ENCODE data around the gene FRYL. TPM values are rescaled to one million over a fixed set of nuclear protein-coding genes. Genes with fewer than 3 reads are reported as not detected.

The FRYL gene
- polyA plus RNA-seq, 1 donor from 2014 or later = 64.0 TPM

DNA sequence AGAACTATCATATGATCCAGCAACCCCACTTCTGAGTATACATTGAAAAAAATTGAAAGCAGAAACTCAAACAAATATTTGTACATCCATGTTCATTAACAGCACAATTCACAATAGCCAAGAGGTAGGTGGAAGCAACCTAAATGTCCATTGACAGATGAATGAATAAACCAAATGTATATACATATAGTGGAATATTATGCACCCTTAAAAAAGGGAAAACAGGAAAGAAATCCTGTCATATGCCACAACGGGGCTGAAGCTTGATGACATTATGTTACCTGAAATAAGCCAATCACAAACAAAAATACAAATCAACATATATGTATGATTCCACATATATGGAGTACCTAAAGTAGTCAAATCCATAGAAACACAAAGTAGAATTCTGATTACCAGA, 222.1 kb downstream of the FRYL start:
- no peaks in the 10 kb centered on the region for H4K20me1 ChIP-seq (ENCODE audit: insufficient read depth)
- H3K9ac ChIP-seq (ENCODE audit: low read length) = no peak overlapping the region
- H3K36me3 ChIP-seq (ENCODE audit: insufficient read depth, low read length) = peaks cover 15% of the 10 kb centered on the region
- H3K4me2 ChIP-seq (ENCODE audit: low read length) = no peak overlapping the region
- no peaks in the 10 kb centered on the region for H3K9me3 ChIP-seq (ENCODE audit: low read length)
- H3K27me3 ChIP-seq (ENCODE audit: insufficient read depth, low read depth, low read length) = no peaks in the 10 kb centered on the region
- H3K27ac ChIP-seq (ENCODE audit: low read length) = no peak overlapping the region
- no peaks in the 10 kb centered on the region for H3F3A ChIP-seq (ENCODE audit: insufficient read depth, low read length, poor library complexity, severe bottlenecking)
- H3K9me2 ChIP-seq (ENCODE audit: insufficient read depth, low read length) = no peaks in the 10 kb centered on the region
- TF ChIP-seq REST (IDR thresholded peaks at IDR 0.05; ENCODE audit: borderline replicate concordance) = no peak
- no peak for TF ChIP-seq TAF1 (IDR thresholded peaks at IDR 0.05; ENCODE audit: low read depth)
- no peak for TF ChIP-seq CTCF (IDR thresholded peaks at IDR 0.05; ENCODE audit: poor library complexity, severe bottlenecking)
- TF ChIP-seq MXI1 (conservative IDR thresholded peaks at IDR 0.05; ENCODE audit: poor library complexity, severe bottlenecking) = no peak
- TF ChIP-seq EP300 (conservative IDR thresholded peaks at IDR 0.05; ENCODE audit: poor library complexity, severe bottlenecking) = no peak
- no peak for TF ChIP-seq EZH2 (IDR thresholded peaks at IDR 0.05; ENCODE audit: borderline replicate concordance, insufficient read depth, low read length, poor library complexity, severe bottlenecking)
- no peak for TF ChIP-seq SMC3 (conservative IDR thresholded peaks at IDR 0.05; ENCODE audit: poor library complexity)
- TF ChIP-seq RAD21 (conservative IDR thresholded peaks at IDR 0.05) = no peak
- no peak for TF ChIP-seq POLR2AphosphoS5 (IDR thresholded peaks at IDR 0.05)
- H2AFZ ChIP-seq (ENCODE audit: low read depth, low read length) = no peak overlapping the region
- no peak overlapping the region for H3K4me3 ChIP-seq (ENCODE audit: low read length)
- no peaks in the 10 kb centered on the region for H3K79me2 ChIP-seq (replicated peaks; ENCODE audit: insufficient read depth, low read length)

GRCh38 chr4:48557478-48557877, 222.6 kb downstream of the FRYL start:
- TF ChIP-seq EP300 (conservative IDR thresholded peaks at IDR 0.05; ENCODE audit: poor library complexity, severe bottlenecking) (no peak), REST (IDR thresholded peaks at IDR 0.05; ENCODE audit: borderline replicate concordance) (no peak), SMC3 (conservative IDR thresholded peaks at IDR 0.05; ENCODE audit: poor library complexity) (no peak), MXI1 (conservative IDR thresholded peaks at IDR 0.05; ENCODE audit: poor library complexity, severe bottlenecking) (no peak), TAF1 (IDR thresholded peaks at IDR 0.05; ENCODE audit: low read depth) (no peak), CTCF (IDR thresholded peaks at IDR 0.05; ENCODE audit: poor library complexity, severe bottlenecking) (no peak), EZH2 (IDR thresholded peaks at IDR 0.05; ENCODE audit: borderline replicate concordance, insufficient read depth, low read length, poor library complexity, severe bottlenecking) (no peak), POLR2AphosphoS5 (IDR thresholded peaks at IDR 0.05) (no peak), RAD21 (conservative IDR thresholded peaks at IDR 0.05) (no peak)
- Histone ChIP-seq H3K9me2 (ENCODE audit: insufficient read depth, low read length) (no peaks in the 10 kb centered on the region), H4K20me1 (ENCODE audit: insufficient read depth) (no peaks in the 10 kb centered on the region), H2AFZ (ENCODE audit: low read depth, low read length) (no peak overlapping the region), H3K27ac (ENCODE audit: low read length) (no peak overlapping the region), H3K9me3 (ENCODE audit: low read length) (no peaks in the 10 kb centered on the region), H3K9ac (ENCODE audit: low read length) (no peak overlapping the region), H3K36me3 (ENCODE audit: insufficient read depth, low read length) (peaks cover 11% of the 10 kb centered on the region), H3K79me2 (replicated peaks; ENCODE audit: insufficient read depth, low read length) (no peaks in the 10 kb centered on the region), H3K4me2 (ENCODE audit: low read length) (no peak overlapping the region), H3F3A (ENCODE audit: insufficient read depth, low read length, poor library complexity, severe bottlenecking) (no peaks in the 10 kb centered on the region), H3K4me3 (ENCODE audit: low read length) (no peak overlapping the region), H3K27me3 (ENCODE audit: insufficient read depth, low read depth, low read length) (no peaks in the 10 kb centered on the region)
